CD4-positive, alpha-beta T cell treated with Interleukin-12 subunit alpha and Interleukin-12 subunit beta, for 1 hour (primary cell): ENCODE measurements around the gene MRPL48.
A peak's percentile ranks its signal among the peaks of the same experiment; 100 is the strongest.
"Not testable (repeated sequence)": the region's sequence is repeated elsewhere in the genome, so short reads cannot be mapped to it uniquely, and the experiment has no call there.

Experiments used
- DNase-seq: peaks from one replicate; pipeline ENCODE4 v3.0.0-alpha.2; 2020

Gene MRPL48

GRCh38 chr11:73787643-73788558, at the start of gene MRPL48:
Gene MRPL48, plus strand, starts transcription at chr11:73787874. Its CDS starts 98 bp downstream, at chr11:73787972.
- DNase-seq, result peak; percentile 88

GRCh38 chr11:73743045-73743444, 44.6 kb upstream of the MRPL48 start:
- DNase-seq, result no peak

GRCh38 chr11:73746701-73747100, 41.0 kb upstream of the MRPL48 start:
- no peak for DNase-seq

GRCh38 chr11:73747762-73748161, 39.9 kb upstream of the MRPL48 start:
- DNase-seq, result no peak

- DNase-seq, result no peak
Measured at GRCh38 chr11:73748300-73748699, 39.4 kb upstream of the MRPL48 start.

- no peak for DNase-seq
Measured at GRCh38 chr11:73749118-73749517, 38.6 kb upstream of the MRPL48 start.

- DNase-seq, result no peak
Measured at GRCh38 chr11:73750228-73750627, 37.4 kb upstream of the MRPL48 start.

- DNase-seq, result not testable (repeated sequence)
Measured at GRCh38 chr11:73750862-73751261, 36.8 kb upstream of the MRPL48 start.

- DNase-seq, result no peak
Measured at GRCh38 chr11:73752216-73752867, 35.3 kb upstream of the MRPL48 start.

- DNase-seq, result no peak
Measured at GRCh38 chr11:73752903-73753302, 34.8 kb upstream of the MRPL48 start.

- no peak for DNase-seq
Measured at GRCh38 chr11:73753938-73754337, 33.7 kb upstream of the MRPL48 start.

- no peak for DNase-seq
Measured at GRCh38 chr11:73755670-73756069, 32.0 kb upstream of the MRPL48 start.

- no peak for DNase-seq
Measured at GRCh38 chr11:73757598-73757997, 30.1 kb upstream of the MRPL48 start.

GRCh38 chr11:73758451-73758850, 29.2 kb upstream of the MRPL48 start:
- no peak for DNase-seq

GRCh38 chr11:73759610-73760134, 28.0 kb upstream of the MRPL48 start:
- no peak for DNase-seq

- no peak for DNase-seq
Measured at GRCh38 chr11:73760135-73760678, 27.5 kb upstream of the MRPL48 start.

GRCh38 chr11:73760679-73761402, 26.8 kb upstream of the MRPL48 start, which contains the start of gene RAB6A:
Gene RAB6A, minus strand, starts transcription at chr11:73761074. Its CDS starts 439 bp downstream, at chr11:73760635.
- peak; percentile 100 for DNase-seq

GRCh38 chr11:73761403-73761945, 26.2 kb upstream of the MRPL48 start:
- no peak for DNase-seq

GRCh38 chr11:73762732-73763131, 24.9 kb upstream of the MRPL48 start:
- no peak for DNase-seq

GRCh38 chr11:73766763-73767162, 20.9 kb upstream of the MRPL48 start:
- DNase-seq, result no peak

- DNase-seq, result not testable (repeated sequence)
Measured at GRCh38 chr11:73770811-73771210, 16.9 kb upstream of the MRPL48 start.
